HG02588 (cell line): Measurements from ENCODE around the gene TRMT112.

Source experiments
- ATAC-seq: cut with Tn5 transposase; IDR thresholded peaks from one replicate; pipeline ENCODE4 v1.9.1; 2021; ENCODE audit warnings: mild to moderate bottlenecking, moderate library complexity; ENCODE audit not compliant: unreplicated experiment

TRMT112 gene

GRCh38 chr11:64351136-64351631 lies 33.8 kb upstream of the TRMT112 start:
- ATAC-seq = no peak

DNA sequence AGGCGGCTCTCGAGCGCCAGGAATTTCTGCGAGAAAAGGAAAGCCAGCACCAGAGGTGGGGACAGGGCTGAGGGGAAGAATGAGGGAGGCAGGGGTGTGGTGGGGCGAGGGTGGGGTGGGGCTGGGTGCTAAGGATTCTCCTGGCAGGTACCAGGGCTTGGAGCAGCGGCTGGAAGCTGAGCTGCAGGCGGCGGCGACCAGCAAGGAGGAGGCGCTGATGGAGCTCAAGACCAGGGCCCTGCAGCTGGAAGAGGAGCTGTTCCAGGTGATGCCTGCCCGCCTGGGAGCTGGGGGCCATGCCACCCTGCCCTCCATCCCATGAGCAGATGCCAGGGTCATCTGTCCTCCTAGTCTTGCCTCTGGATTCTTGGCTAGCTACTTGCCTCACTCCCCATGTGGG lies 32.0 kb upstream of the TRMT112 start:
- ATAC-seq = no peak

GRCh38 chr11:64349025-64349387 lies 31.6 kb upstream of the TRMT112 start:
- no peak for ATAC-seq

- ATAC-seq = no peak
These were observed 31.1 kb upstream of the TRMT112 start for GRCh38 chr11:64348383-64349024.

DNA sequence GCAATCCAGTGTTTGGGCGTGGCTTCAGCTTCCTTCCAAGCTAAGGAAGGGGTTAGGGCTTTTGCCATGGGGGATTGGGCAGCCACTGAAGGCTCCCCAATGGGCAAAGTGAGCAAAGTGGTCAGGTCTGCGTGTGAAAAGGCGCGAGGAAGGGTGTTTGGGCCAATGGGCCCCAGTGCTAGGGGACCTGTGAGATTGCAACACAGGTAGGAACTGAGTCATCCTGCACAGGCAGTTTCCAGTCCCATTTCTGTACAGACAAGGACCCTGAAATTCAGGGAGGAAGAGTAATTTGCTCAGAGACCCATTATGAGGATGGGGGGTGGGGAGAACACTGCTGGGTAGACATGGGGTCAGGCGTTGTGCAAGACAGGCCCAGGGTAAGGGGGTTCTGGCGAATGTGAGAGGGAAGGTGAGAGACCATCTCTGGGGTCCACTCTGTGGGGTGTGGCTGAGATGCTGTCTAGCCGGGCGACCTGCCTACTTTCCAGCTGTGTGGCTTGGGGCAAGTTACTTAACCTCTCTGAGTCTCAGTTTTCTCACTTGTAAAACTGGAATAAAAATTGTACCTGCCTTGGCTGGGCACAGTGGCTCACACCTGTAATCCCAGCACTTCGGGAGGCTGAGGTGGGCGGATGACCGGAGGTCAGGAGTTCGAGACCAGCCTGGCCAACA lies 30.0 kb upstream of the TRMT112 start:
- ATAC-seq = no peak

GRCh38 chr11:64344787-64345186 lies 27.4 kb upstream of the TRMT112 start:
- no peak for ATAC-seq

DNA sequence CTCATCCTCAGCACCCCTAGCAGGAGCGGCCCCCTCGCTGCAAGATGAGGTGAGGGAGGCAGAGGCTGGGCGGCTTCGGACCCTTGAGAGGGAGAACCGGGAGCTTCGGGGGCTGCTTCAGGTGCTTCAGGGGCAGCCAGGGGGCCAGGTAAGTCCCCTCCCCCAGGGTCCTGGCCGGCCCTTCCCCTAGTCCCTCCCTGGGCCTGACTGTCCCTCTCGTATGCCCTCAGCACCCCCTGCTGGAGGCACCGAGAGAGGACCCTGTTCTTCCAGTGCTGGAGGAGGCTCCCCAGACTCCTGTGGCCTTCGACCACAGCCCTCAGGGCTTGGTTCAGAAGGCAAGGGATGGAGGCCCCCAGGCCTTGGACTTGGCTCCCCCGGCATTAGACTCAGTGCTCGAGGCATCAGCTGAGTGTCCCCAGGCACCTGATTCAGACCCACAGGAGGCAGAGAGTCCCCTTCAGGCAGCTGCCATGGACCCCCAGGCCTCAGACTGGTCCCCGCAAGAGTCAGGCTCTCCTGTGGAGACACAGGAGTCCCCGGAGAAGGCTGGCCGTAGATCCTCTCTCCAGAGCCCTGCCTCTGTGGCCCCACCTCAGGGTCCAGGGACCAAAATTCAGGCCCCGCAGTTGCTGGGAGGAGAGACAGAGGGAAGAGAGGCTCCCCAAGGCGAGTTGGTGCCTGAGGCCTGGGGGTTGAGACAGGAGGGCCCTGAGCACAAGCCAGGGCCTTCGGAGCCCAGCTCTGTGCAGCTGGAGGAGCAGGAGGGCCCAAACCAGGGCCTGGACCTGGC lies 26.6 kb upstream of the TRMT112 start:
- no peak for ATAC-seq

GRCh38 chr11:64342869-64343745 lies 25.7 kb upstream of the TRMT112 start:
- ATAC-seq = no peak

- no peak for ATAC-seq
These were observed 24.8 kb upstream of the TRMT112 start for GRCh38 chr11:64341851-64342791.

- no peak for ATAC-seq
These were observed 24.1 kb upstream of the TRMT112 start for GRCh38 chr11:64341429-64341828.

DNA sequence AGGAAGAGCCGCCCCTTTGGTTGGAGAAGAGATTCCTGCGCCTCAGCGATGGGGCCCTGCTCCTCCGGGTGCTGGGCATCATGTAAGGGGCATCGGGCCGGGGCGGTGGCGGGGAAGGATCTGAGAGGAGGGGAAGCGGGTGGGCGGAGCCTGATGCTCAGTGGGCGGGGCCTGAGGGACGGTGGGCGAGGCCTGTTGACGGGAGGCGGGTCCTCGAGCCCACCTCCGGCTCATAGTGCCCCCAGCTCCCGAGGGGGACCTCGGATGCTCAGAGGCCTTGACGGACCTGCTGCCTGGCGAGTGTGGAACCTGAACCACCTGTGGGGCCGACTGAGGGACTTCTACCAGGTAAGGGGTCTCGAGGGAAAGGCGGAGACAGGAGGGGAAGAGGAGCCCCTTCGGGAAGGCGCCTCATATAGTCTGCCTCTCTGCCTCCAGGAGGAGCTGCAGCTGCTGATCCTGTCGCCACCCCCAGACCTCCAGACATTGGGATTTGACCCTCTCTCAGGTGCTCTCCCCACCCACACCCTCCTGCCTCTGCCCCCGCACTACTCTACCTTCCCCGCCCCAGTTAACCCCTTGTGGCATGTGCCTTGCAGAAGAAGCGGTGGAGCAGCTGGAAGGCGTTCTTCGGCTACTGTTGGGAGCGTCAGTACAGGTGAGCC lies 23.4 kb upstream of the TRMT112 start:
- no peak for ATAC-seq

- ATAC-seq = peak; percentile 46
These were observed 22.5 kb upstream of the TRMT112 start, which contains the start of gene CCDC88B for GRCh38 chr11:64339754-64340408. TSS of gene CCDC88B (plus strand) at chr11:64340204. CDS start at chr11:64340267, 63 bp downstream.

DNA sequence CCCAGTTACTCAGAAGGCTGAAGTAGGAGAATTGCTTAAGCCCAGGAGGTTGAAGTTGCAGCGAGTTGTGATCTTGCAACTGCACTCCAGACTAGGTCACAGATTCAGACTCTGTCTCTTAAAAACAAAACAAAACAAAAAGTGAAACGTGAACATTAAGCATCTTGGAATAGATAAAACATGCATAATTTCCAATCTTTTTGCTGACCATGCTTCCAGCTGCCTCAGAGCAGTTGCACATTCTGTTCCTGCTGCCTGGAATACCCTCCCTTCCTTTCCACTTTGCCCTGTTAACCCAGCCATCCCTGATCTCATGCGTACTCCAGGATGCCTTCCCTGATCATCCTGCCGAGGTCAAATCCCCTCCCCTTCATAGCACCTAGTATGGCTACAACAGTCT lies 21.9 kb upstream of the TRMT112 start:
- ATAC-seq = no peak

GRCh38 chr11:64338716-64339115 lies 21.4 kb upstream of the TRMT112 start:
- ATAC-seq = no peak

DNA sequence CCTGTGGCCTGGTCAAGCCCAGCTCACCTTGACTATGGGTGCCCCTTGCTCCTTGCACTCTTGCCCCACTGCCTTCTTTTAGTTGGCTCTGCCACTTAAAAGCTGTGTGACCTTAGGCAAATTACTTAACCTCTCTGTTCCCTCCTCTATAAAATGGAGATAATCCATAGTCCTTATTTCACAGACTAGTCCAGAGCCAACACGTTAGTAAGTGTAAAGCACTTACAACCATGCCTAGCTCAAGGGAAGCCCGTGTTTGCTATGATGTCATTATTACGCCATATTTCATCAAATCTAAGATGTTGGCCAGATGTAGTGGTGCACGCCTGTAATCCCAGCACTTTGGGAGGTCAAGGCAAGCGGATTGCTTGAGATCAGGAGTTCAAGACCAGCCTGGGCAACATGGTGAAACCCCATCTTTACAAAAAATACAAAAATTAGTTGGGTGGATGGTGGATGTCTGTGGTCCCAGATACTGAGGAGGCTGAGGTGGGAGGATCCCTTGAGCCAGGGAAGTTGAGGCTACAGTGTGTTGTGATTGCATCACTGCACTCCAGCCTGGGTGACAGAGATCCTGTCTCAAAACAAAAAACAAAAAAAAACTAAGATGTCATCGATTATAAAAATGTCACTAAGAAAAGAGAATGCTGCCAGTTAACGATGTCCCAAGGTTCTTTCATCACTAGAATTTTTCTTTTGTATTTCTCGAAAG lies 20.3 kb upstream of the TRMT112 start:
- no peak for ATAC-seq

GRCh38 chr11:64334764-64335735 lies 17.7 kb upstream of the TRMT112 start:
- peak; percentile 67 for ATAC-seq

- no peak for ATAC-seq
These were observed 16.2 kb upstream of the TRMT112 start for GRCh38 chr11:64333556-64333955.
